Measurements from ENCODE around the gene PATJ. TPM values are rescaled to one million over a fixed set of nuclear protein-coding genes. Genes with fewer than 3 reads are reported as not detected.

PATJ gene
- total and polyA plus RNA-seq, 2 of the 13 experiments (the other 11 are each of a cell fraction or from before 2014, with no cell fraction given): 6.2 to 16.8 TPM

DNA sequence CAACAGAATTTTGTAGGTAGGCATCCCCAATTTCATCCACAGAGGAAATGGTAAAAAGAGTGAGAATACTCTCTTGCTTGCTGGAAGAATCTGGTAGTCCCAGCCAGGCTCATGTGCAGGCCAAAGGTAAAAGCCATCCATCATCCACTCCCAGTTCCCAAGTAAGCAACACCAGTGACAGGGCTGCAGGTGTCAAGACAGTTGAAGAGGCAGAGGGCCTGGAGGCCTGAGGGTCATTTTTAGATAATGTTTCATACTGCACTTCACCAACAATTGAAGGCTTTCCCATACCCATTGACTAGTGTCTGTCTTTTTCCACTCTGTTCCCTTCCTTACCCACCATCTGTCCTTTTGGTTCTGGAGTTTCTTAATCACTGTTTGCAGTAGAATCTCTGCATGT is 310.7 kb downstream of the PATJ start:
- Histone ChIP-seq H4K20me1 (ENCODE audit: insufficient read depth, low read length) (no peaks in the 10 kb centered on the region), H3K27me3 (ENCODE audit: control insufficient read depth in 1 of 2, insufficient read depth in 2 of 2, low read length in 2 of 2) (no peaks in the 10 kb centered on the region), H3K9me3 (ENCODE audit: low read length) (no peaks in the 10 kb centered on the region), H3K4me2 (ENCODE audit: low read depth, low read length) (no peak overlapping the region), H3K79me2 (ENCODE audit: insufficient read depth, low read length) (no peaks in the 10 kb centered on the region), H3K4me3 (replicated peaks in 1 of 3; ENCODE audit: insufficient read depth in 1 of 3, low read depth in 2 of 3, low read length in 3 of 3) (no peak overlapping the region), H3K4me1 (ENCODE audit: insufficient read depth, low read length) (no peaks in the 10 kb centered on the region), H3K27ac (ENCODE audit: extremely low read length, insufficient read depth, low read length) (no peak overlapping the region), H2AFZ (ENCODE audit: low read length) (no peak overlapping the region), H3K36me3 (replicated peaks in 1 of 2; ENCODE audit: control insufficient read depth in 1 of 2, insufficient read depth in 2 of 2, low read length in 2 of 2) (0 out of 5 replicates have a peak, but pooled peaks cover 0 to 2% of the 10 kb centered on the region in 2 experiments), H3K9ac (ENCODE audit: insufficient read depth, low read depth, low read length) (no peak overlapping the region)
- ChIA-PET CTCF (ENCODE audit: low intra/inter-chr PET ratio, low total read pairs) (no interaction called here), POLR2A (no interaction called here)
- TF ChIP-seq RNF219 (CRISPR knock-in tag; IDR thresholded peaks at IDR 0.05): no peak
- no peak for TF ChIP-seq GPBP1L1 (CRISPR knock-in tag; IDR thresholded peaks at IDR 0.05)
- no peak for TF ChIP-seq ZNF263 (CRISPR knock-in tag; IDR thresholded peaks at IDR 0.05)
- TF ChIP-seq ZBTB26 (CRISPR knock-in tag; IDR thresholded peaks at IDR 0.05; ENCODE audit: borderline replicate concordance): no peak
- TF ChIP-seq ZNF782 (CRISPR knock-in tag; IDR thresholded peaks at IDR 0.05; ENCODE audit: borderline replicate concordance): no peak
- no peak for TF ChIP-seq CCDC6 (CRISPR knock-in tag; IDR thresholded peaks at IDR 0.05)
- no peak for TF ChIP-seq TEAD2 (CRISPR knock-in tag; IDR thresholded peaks at IDR 0.05)
- TF ChIP-seq YEATS2 (CRISPR knock-in tag; IDR thresholded peaks at IDR 0.05; ENCODE audit: borderline replicate concordance): no peak
- TF ChIP-seq NR2F2 (IDR thresholded peaks at IDR 0.05; ENCODE audit: borderline replicate concordance, low read depth): no peak
- TF ChIP-seq ZNF546 (CRISPR knock-in tag; conservative IDR thresholded peaks at IDR 0.05): no peak
- TF ChIP-seq, protein P1, sequence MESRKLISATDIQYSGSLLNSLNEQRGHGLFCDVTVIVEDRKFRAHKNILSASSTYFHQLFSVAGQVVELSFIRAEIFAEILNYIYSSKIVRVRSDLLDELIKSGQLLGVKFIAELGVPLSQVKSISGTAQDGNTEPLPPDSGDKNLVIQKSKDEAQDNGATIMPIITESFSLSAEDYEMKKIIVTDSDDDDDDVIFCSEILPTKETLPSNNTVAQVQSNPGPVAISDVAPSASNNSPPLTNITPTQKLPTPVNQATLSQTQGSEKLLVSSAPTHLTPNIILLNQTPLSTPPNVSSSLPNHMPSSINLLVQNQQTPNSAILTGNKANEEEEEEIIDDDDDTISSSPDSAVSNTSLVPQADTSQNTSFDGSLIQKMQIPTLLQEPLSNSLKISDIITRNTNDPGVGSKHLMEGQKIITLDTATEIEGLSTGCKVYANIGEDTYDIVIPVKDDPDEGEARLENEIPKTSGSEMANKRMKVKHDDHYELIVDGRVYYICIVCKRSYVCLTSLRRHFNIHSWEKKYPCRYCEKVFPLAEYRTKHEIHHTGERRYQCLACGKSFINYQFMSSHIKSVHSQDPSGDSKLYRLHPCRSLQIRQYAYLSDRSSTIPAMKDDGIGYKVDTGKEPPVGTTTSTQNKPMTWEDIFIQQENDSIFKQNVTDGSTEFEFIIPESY (CRISPR knock-in tag; IDR thresholded peaks at IDR 0.05): no peak
- no peak for TF ChIP-seq ZNF12 (CRISPR knock-in tag; IDR thresholded peaks at IDR 0.05)
- TF ChIP-seq, protein P2, sequence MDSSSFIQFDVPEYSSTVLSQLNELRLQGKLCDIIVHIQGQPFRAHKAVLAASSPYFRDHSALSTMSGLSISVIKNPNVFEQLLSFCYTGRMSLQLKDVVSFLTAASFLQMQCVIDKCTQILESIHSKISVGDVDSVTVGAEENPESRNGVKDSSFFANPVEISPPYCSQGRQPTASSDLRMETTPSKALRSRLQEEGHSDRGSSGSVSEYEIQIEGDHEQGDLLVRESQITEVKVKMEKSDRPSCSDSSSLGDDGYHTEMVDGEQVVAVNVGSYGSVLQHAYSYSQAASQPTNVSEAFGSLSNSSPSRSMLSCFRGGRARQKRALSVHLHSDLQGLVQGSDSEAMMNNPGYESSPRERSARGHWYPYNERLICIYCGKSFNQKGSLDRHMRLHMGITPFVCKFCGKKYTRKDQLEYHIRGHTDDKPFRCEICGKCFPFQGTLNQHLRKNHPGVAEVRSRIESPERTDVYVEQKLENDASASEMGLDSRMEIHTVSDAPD (CRISPR knock-in tag; IDR thresholded peaks at IDR 0.05): no peak
- TF ChIP-seq ZNF333 (CRISPR knock-in tag; IDR thresholded peaks at IDR 0.05; ENCODE audit: borderline replicate concordance): no peak
- TF ChIP-seq ARID2 (CRISPR knock-in tag; IDR thresholded peaks at IDR 0.05; ENCODE audit: borderline replicate concordance): no peak
- no peak for TF ChIP-seq ZNF20 (CRISPR knock-in tag; IDR thresholded peaks at IDR 0.05)
- intact Hi-C loops (cut with micrococcal nuclease; ENCODE audit: unreplicated experiment): no loop called here
- DNase-seq (ENCODE audit: low spot score) (no peak), ATAC-seq (no peak), FAIRE-seq (no peak)
- no TSS peak for BruUV-seq (replicated peaks)
- in situ Hi-C loops (cut with HindIII; ENCODE audit: extremely low pct_ligation_motif_present, low pct_unique_long_range_greater_than_20kb): no loop called here
